HG03378 (cell line): Measurements from ENCODE around the gene ACER2.
"Not testable (repeated sequence)": the region's sequence is repeated elsewhere in the genome, so short reads cannot be mapped to it uniquely, and the experiment has no call there.

Experiments used
- ATAC-seq: cut with Tn5 transposase; IDR thresholded peaks from one replicate; pipeline ENCODE4 v1.9.1; 2021; ENCODE audit warnings: mild to moderate bottlenecking, moderate library complexity; ENCODE audit not compliant: unreplicated experiment

ACER2 gene

GRCh38 chr9:19408693-19409400 is at the start of gene ACER2:
Gene ACER2 (plus strand): TSS chr9:19409009. CDS start chr9:19409085, 76 bp downstream.
- peak; percentile 89 for ATAC-seq

DNA sequence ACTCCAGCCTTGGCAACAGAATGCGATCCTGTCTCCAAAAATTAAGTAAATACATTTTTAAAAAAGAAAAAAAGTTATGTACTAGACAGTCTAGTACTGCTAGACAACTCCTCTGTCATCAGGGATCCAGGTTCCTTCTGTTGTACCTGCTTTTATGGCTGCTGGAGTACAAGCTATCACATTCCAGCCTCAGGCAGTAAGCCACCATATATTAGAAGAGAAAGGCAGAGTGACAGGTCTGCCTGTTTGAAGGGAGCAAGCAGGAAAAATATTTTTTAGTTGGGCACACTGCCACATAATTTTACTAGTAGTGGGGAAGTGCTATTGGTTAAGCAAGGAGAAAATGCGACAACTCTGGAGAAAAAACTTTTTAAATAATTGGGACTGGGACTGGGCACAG is 39.7 kb upstream of the ACER2 start:
- no peak for ATAC-seq

DNA sequence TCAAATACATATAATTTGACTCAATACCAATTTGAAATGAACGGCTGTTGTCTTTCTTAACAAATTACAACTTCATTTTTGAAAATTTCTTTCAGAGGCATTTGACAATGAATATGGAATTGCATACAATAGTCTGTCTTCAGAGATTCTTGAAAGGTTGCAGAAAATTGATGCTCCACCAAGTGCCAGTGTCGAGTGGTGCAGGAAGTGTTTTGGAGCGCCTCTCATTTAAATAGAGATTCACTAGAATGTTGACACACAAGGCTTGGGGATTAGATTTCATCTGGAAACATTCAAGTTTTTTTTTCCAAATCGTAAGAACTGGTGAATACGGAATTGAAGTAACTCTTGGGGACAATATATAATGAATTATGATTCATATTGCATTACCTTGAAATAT is 36.9 kb upstream of the ACER2 start:
- no peak for ATAC-seq

DNA sequence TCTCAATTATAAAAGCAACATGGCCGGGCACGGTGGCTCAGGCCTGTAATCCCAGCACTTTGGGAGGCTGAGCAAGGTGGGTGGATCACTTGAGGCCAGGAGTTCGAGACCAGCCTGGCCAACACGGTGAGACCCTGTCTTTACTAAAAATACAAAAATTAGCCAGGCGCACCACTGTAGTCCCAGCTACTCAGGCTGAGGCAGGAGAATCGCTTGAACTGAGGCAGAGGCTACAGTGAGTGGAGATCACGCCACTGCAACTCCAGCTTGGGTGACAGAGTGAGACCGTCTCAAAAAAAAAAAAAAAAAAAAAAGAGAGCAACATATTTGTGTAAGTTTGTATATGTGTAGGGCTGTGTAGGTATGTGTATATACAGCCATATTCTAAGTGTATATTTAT is 36.2 kb upstream of the ACER2 start:
- ATAC-seq, result no peak

GRCh38 chr9:19373527-19373926 is 35.3 kb upstream of the ACER2 start:
- no peak for ATAC-seq

GRCh38 chr9:19375538-19375937 is 33.3 kb upstream of the ACER2 start:
- no peak for ATAC-seq

- ATAC-seq, result no peak
Observed at GRCh38 chr9:19376931-19377330, 31.9 kb upstream of the ACER2 start.

DNA sequence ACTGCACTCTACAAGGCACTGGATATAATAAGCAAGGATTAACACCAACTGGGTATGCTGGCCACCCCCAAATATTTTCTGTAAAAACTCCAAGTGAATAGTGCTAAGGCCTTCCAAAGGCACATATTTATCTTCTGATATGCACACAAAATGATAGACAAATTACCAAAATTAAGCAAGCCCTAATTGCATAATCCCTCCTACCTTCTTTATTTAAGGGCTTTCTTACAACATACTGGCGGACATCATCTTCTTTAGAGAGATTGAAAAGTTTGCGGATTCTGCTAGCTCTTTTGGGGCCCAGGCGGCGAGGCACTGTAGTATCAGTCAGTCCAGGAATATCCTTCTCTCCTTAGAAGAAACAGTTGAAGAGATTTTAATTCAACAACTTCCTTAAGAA is 30.6 kb upstream of the ACER2 start:
- ATAC-seq, result no peak

DNA sequence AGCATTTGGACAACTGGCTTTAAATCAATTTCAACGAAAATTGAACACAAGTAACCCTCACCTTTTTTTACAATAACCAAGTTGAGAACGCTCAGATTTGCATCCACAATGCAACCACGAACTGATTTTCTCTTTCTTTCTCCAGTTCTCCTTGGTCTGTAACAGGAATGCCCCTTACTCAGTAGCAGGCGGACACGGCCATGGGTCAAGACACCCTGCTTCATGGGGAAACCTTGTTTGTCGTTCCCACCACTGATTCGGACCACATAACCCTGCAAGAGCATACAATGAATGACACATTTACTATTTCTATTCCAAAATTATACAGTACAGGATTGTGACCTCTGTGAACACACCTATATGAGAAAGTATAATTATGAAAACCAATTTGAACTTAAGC is 30.2 kb upstream of the ACER2 start:
- no peak for ATAC-seq

DNA sequence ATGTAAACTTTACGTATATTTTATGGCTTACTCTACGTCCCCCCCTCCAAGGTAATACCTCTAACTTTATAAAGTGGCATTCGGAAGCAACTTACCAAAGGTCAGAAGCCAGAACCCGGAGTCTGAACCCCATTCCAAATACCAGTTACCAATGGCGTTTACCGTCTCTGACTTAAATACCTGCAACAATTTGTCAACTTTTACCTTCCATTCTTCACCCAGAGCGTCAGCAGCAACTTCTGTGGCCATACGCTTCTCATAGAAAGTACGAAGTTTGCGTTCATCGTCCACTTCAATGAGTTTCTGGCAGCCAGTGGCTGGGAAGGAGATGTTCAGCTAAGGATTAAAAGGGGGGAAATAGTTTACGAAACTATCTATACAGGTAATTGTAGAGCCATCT is 29.5 kb upstream of the ACER2 start:
- no peak for ATAC-seq

DNA sequence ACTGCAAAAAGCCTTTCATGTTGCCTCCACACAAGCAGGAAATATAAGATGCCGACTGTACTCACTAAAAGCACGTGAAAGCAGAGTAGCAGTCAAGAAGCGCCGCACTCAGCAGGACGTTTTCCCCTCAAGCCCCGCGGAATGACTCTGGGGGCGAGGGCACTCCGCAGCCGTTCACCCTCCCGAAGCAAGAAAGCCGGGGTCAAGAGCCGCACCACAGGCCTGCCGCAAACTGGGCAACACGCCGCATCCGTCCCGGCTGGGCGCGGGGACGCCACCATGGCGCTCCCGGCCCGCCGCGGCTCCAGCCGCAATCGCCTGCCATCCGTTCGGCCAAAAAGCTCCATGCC is 29.1 kb upstream of the ACER2 start:
- ATAC-seq, result peak; percentile 14

DNA sequence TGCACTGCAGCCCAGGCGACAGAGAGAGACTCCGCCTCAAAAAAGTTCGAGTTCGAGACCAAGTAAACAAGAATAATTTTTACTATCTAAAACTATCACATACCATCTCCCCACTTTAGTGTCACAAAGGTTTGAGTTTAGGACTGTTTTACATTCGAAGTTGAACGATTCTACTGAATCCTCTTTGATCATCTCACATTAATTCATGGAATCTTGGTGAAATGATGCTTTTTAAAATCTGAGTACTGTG is 28.1 kb upstream of the ACER2 start:
- no peak for ATAC-seq

DNA sequence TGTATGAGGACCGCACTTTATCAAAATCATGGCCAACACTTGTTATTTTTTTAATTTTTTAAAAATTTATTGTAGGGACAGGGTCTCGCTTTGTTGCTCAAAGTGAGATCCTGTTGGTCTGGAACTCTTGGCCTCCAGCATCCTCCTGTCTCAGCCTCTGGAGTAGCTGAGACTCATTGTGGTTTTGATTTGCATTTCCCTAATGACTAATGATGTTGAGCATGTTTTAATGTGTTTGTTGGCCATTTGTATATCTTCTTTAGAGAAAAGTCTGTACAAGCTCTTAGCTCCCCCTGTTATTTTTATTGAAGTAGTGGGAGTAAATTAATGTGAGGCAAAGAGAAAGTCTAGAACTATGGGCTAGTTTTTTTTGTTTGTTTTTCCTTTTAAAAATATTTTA is 27.2 kb upstream of the ACER2 start:
- no peak for ATAC-seq

DNA sequence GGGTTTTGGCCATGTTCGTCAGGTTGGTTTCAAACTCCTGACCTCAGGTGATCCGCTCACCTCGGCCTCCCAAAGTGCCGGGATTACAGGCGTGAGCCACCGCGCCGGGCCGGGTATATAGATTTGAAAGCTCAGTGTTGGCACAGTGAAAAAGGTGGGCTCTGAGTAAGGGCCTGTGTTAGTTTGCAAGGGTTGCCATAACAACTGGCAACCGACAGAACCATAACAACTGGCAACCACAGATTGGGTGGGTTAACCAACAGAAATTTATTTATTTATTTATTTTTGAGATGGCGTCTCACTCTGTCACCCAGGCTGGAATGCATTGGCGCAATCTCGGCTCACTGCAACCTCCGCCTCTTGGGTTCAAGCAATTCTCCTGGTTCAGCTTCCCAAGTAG is 23.6 kb upstream of the ACER2 start:
- ATAC-seq, result not testable (repeated sequence)

DNA sequence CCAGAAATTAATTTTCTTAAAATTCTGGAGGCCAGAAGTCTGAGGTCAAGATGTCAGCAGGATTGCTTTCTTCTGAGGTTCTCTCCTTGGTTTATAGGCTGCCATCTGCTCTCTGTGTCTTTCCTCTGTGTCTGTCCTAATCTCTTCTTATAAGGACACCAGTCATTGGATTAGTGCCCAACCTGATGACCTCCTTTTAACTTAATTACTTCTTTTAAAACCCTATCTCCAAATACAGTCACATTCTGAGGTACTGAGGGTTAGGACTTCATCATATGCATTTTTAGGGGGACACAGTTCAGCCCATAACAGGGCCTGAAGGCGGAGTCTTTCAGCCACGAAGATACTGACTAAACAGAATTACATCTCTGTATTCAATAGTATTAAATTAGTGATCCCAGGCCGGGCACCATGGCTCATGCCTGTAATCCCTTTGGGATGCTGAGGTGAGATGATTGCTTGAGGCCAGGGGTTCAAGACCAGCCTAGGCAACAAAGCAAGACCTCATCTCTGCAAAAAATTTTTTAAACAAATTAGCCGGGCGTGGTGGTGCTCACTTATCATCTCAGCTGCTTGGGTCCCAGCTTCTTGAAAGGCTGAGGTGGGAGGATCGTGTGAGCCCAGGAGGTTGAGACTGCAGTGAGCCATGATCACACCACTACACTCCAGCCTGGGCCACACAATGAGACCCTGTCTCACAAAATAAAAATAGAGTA is 22.9 kb upstream of the ACER2 start:
- ATAC-seq, result no peak

GRCh38 chr9:19386502-19387044 is 22.2 kb upstream of the ACER2 start:
- no peak for ATAC-seq

DNA sequence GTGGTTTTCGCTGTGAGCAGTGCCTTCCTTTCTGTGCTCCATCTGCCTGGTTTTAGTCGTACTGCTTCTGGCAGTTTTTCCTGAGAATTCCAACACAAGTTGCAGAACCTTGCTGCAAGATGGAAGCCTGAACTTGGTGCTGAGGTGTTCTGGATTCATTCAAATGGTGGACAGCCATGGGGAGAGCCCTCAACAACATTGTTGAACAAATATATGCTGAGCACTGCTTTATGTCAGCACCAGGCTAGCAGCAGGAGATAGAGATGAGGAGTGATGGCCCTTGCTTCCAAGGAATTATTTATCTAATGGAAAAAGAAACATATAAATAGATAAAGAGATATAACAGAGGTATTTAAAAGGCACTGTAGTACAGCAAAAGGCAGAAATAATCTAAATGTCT is 21.5 kb upstream of the ACER2 start:
- no peak for ATAC-seq

DNA sequence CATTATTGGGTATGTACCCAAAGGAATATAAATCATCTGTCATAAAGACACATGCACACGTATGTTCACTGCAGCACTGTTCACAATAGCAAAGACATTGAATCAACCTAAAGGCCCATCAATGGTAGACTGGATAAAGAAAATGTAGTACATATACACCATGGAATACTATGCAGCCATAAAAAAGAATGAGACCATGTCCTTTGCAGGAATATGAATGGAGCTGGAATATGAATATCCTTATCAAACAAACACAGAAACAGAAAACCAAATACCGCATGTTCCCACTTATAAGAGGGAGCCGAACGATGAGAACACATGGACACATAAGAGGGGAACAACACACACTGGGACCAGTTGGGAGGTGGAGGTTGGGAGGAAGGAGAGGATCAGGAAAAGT is 19.3 kb upstream of the ACER2 start:
- ATAC-seq, result not testable (repeated sequence)

DNA sequence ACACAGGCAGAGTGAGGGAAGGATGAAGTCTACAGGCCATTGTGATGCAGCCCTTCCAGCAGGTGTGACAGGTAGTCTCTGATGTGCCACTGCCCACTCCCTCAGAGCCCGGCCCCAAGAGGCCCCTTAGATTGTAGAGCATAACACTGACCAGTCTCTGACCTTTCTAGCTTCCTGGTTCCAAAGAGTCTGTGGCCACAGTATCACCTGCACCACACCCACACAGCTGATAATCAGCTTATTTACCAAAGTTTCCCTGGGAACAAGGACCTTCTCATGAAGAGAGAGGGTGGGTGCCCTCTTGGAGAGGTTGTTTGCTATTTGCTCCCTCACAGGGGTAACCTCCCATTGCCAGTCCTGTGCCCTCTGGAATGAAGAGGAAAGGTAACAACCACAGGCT is 11.0 kb upstream of the ACER2 start:
- ATAC-seq, result no peak

DNA sequence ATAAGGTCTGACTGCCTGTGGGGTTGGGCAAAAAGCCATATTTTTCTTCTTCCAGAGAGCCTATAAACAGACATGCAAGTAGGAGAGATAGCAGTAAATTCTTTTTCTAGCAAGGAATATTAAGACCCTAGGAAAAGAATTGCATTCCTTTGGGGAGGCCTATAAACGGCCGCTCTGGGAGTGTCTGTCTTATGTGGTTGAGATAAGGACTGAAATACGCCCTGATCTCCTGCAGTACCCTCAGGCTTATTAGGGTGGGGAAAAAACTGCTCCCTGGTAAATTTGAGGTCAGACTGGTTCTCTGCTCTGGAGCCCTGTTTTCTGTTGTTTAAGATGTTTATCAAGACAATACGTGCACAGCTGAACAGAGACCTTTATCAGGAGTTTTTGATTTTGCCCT is 5.6 kb upstream of the ACER2 start:
- not testable (repeated sequence) for ATAC-seq

- no peak for ATAC-seq
Observed at GRCh38 chr9:19404283-19405075, 4.3 kb upstream of the ACER2 start.

DNA sequence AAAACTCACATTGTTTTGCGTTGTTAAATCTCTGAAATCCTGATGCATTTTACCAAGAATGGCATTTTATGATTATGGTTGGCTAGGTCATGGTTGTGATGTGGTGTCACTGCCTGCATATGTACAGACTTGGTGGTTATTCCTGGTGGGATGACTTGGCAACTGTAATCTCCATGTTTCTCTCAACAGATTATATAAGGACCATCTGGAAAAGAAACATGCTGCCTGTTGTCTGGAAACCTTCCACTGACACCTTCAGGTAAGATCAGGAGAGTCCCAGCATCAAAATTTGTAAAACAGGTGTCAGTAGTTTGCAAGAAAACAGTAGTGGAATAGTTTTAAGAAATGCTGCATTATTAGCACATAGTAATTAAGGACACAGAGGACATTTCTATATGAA is 3.0 kb upstream of the ACER2 start:
- ATAC-seq, result no peak
